Amygdala (tissue), 56 donors: Measurements from ENCODE around the gene MRPS34.

Experiments used
- DNase-seq, 56 donors: peaks; one replicate each; lab custom pipeline; 2025; lab: John Stamatoyannopoulos, UW

MRPS34 gene

GRCh38 chr16:1794908-1795666 lies 22.2 kb upstream of the MRPS34 start:
- no peak for DNase-seq

- DNase-seq: no peak
Measured at GRCh38 chr16:1794221-1794871, 21.4 kb upstream of the MRPS34 start.

GRCh38 chr16:1793578-1794220 lies 20.8 kb upstream of the MRPS34 start, which contains the start of gene IGFALS:
TSS of gene IGFALS (minus strand) at chr16:1793705. CDS start at chr16:1793652, 53 bp downstream.
- no peak for DNase-seq

GRCh38 chr16:1792836-1793577 lies 20.1 kb upstream of the MRPS34 start:
- DNase-seq: no peak

GRCh38 chr16:1791943-1792812 lies 19.2 kb upstream of the MRPS34 start:
- DNase-seq: no peak

GRCh38 chr16:1791256-1791942 lies 18.5 kb upstream of the MRPS34 start:
- DNase-seq: no peak

- DNase-seq: no peak
Measured at GRCh38 chr16:1790611-1791255, 17.8 kb upstream of the MRPS34 start.

- no peak for DNase-seq
Measured at GRCh38 chr16:1790261-1790610, 17.3 kb upstream of the MRPS34 start.

- DNase-seq: no peak
Measured at GRCh38 chr16:1789643-1790045, 16.7 kb upstream of the MRPS34 start.

GRCh38 chr16:1788708-1789100 lies 15.8 kb upstream of the MRPS34 start:
- no peak for DNase-seq

GRCh38 chr16:1788095-1788707 lies 15.3 kb upstream of the MRPS34 start:
- DNase-seq: no peak

- no peak for DNase-seq
Measured at GRCh38 chr16:1787322-1788094, 14.6 kb upstream of the MRPS34 start.

GRCh38 chr16:1787056-1787321 lies 14.1 kb upstream of the MRPS34 start:
- DNase-seq: no peak

GRCh38 chr16:1786242-1787055 lies 13.5 kb upstream of the MRPS34 start:
- no peak for DNase-seq

GRCh38 chr16:1785846-1786170 lies 12.9 kb upstream of the MRPS34 start:
- DNase-seq: no peak

GRCh38 chr16:1784977-1785845 lies 12.3 kb upstream of the MRPS34 start:
- no peak for DNase-seq
